Fibroblast of villous mesenchyme (primary cell): ENCODE results near the gene VWA3B. TPM values are rescaled to one million over a fixed set of nuclear protein-coding genes. Genes with fewer than 3 reads are reported as not detected.
"Not testable (repeated sequence)": the region's sequence is repeated elsewhere in the genome, so short reads cannot be mapped to it uniquely, and the experiment has no call there.

ENCODE experiments used
- DNase-seq: peaks from one replicate; pipeline ENCODE4 v3.0.0-alpha.2; 2010; ENCODE audit warnings: low read depth
- H3K4me3 ChIP-seq: 2 replicates; pipeline ENCODE4 v1.5.1; 2011; ENCODE audit warnings: low read depth, mild to moderate bottlenecking, low read length
- total RNA-seq: library from RNA; depleted of rRNA; stranded (reverse); fragments of >200 nt; gene quantifications from 2 replicates; pipeline ENCODE4 v1.2.3, GENCODE V29; 2012
- TF ChIP-seq, protein P1 (sequence below): IDR thresholded peaks from 2 replicates; pipeline ENCODE4 v1.5.1; 2012; ENCODE audit warnings: low read depth, mild to moderate bottlenecking, low read length; ENCODE audit not compliant: insufficient read depth

The VWA3B gene
- total RNA-seq, 1 donor, result not detected

DNA sequence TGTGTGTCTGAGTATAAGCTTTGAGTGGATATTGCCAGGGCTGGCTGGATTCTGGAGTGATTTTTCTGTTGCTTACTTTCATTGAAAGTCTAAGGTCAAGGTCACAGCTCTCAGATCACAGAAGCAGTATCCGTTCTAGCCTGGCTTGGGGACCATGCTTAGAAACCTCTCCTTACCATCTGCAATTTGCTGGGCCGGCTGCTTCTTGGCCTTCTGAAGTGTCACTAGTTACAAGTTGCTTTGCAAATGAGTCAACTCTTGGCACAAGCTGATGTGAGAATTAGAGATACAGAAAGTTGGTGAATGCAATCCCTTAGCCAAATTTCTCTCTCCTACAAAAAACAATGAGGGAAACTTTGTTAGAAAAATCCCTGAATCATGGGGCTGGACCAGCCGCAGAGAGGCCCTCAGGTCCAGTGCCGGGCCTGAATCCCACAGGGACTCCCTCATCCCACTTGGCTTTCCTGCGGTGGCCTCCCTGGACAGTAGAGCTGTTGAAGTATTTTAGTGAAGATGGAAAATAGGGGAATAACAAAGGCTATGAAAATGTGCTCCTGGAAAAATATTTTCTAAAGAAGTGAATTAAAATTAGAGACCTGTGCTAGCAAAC, 166.6 kb downstream of the VWA3B start:
- TF ChIP-seq, protein P1, sequence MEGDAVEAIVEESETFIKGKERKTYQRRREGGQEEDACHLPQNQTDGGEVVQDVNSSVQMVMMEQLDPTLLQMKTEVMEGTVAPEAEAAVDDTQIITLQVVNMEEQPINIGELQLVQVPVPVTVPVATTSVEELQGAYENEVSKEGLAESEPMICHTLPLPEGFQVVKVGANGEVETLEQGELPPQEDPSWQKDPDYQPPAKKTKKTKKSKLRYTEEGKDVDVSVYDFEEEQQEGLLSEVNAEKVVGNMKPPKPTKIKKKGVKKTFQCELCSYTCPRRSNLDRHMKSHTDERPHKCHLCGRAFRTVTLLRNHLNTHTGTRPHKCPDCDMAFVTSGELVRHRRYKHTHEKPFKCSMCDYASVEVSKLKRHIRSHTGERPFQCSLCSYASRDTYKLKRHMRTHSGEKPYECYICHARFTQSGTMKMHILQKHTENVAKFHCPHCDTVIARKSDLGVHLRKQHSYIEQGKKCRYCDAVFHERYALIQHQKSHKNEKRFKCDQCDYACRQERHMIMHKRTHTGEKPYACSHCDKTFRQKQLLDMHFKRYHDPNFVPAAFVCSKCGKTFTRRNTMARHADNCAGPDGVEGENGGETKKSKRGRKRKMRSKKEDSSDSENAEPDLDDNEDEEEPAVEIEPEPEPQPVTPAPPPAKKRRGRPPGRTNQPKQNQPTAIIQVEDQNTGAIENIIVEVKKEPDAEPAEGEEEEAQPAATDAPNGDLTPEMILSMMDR, result no peak
- H3K4me3 ChIP-seq, result no peak overlapping the region
- no peak for DNase-seq

DNA sequence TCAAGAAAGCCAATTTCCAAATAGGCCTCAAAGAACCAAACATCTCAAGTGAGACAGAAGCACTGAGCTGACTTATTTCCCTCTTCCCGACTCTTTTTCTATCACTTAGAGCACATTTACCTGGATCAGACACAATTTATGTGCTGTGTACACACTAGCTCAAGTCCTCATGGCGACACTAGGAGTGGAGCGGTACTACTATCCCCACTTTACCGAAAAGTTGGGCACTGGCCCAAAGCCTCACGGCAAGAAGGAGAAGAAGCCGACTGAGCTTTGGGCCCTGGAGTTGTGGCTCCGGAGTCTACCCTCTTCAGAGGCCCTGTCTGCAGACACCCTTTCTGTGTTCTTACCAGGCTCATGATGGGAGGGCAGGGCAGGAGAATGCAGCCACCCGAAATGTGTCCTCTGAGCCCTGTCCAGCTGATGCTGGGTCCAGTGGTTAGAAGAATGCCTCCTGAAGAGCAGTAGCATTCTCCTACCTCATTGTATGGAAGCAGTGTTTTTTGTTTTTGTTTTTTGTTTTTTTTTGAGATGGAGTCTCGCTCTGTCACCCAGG, 167.6 kb downstream of the VWA3B start:
- TF ChIP-seq, protein P1, result no peak

DNA sequence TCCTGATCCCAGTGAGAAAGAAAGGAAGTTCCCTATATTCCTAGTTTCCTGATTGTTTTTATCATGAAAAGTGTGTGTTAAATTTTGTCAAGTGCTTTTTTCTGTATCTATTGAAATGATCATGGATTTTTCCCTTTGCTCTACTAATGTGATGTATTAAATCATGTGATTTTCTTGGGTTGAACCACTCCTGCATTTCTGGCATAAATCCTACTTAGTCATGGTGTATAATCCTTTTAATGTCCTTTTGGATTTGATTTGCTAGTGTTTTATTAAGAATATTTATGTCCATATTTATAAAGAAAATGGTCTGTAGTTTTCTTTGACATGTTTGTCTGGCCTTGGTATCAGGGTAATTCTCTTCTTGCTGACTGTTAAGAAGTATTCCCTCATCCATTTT, 171.9 kb downstream of the VWA3B start:
- TF ChIP-seq, protein P1, result no peak
- H3K4me3 ChIP-seq, result no peak overlapping the region
- DNase-seq, result no peak

More for the DNA sequence above, 167.6 kb downstream of the VWA3B start:
- DNase-seq, result no peak
- H3K4me3 ChIP-seq, result no peak overlapping the region

DNA sequence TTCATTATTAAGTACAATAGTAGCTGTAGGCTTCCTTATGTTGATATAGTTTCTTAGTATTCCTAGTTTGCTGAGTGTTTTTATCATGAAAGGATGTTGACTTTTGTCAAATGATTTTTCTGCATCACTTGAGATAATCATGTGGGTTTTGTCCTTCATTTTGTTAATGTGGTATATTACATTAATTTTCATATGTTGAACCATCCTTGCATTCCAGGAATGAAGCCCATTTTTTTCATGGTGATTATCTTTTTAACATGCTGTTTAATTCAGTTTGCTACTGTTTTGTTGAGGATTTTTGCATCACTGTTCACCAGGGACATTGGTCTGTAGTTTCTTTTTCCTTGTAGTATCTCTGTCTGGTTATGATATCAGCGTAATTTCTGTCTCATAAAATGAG, 176.4 kb downstream of the VWA3B start:
- TF ChIP-seq, protein P1, result no peak
- no peak overlapping the region for H3K4me3 ChIP-seq
- DNase-seq, result no peak

DNA sequence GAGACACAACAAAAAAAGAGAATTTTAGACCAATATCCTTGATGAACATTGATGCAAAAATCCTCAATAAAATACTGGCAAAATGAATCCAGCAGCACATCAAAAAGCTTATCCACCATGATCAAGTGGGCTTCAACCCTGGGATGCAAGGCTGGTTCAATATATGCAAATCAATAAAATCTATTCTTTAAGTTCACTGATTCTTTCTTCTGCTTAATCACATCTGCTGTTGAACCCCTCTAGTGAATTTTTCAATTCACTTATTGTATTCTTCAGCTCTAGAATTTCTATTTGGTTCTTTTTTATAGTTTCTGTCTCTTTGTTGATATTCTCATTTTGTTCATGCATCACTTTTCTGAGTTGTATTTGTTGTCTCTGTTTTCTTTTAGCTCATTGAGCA, 181.3 kb downstream of the VWA3B start:
- not testable (repeated sequence) for DNase-seq, H3K4me3 ChIP-seq

DNA sequence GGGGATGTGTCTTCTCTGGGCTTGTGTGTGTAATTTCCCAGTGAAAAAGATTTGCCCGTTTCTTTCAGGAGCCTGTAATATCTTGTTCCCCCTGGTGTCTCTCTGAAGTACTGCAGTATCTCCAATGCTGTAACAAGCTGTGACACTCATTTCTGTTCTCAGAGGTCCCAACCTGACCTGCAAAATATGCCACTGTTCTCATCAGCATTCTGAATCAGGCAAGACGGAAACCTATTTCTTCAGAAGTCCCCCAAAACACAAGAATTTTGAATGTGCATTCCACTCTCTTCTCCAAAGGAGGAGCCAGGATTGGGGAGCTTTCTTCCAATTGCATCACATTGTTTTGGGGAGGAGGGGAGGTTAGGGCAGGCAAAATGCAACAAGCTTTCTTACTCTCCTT, 182.3 kb downstream of the VWA3B start:
- DNase-seq, result peak; percentile 66
- H3K4me3 ChIP-seq, result no peak overlapping the region
- TF ChIP-seq, protein P1, result peak; percentile 87

DNA sequence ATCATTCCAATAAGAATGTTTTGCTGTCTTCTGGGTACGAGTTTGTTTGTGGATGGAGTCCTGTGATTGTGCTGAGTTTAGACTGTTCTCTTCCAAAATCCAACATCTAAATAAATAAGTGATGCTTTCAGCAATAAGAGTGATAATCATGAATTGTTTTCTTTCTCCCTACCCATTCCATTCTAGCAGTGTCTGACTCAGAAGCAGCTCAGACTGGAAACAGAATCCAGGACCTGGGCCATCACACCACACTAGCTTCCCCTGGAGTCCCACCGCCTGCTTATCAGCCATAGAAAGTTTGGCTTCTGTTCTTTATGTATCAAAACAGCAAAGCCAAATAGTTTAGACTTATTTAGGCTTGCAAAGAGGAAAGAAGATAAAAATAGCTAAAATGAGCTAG, 182.9 kb downstream of the VWA3B start:
- no peak overlapping the region for H3K4me3 ChIP-seq
- peak; percentile 14 for DNase-seq
- TF ChIP-seq, protein P1, result no peak
